C4-2B (cell line): Measurements from ENCODE around the gene OSBPL8.

Source experiments
- ZFX ChIP-seq: fragments of 450-650 bp; IDR thresholded peaks from 2 replicates; pipeline ENCODE4 v1.6.1; 2017
- TF ChIP-seq, protein P1 (sequence below): fragments of 450-650 bp; conservative IDR thresholded peaks from 2 replicates; pipeline ENCODE4 v1.5.1; 2017; ENCODE audit warnings: mild to moderate bottlenecking

GRCh38 chr12:76346798-76347420, 212.7 kb downstream of the OSBPL8 start:
- TF ChIP-seq, protein P1, sequence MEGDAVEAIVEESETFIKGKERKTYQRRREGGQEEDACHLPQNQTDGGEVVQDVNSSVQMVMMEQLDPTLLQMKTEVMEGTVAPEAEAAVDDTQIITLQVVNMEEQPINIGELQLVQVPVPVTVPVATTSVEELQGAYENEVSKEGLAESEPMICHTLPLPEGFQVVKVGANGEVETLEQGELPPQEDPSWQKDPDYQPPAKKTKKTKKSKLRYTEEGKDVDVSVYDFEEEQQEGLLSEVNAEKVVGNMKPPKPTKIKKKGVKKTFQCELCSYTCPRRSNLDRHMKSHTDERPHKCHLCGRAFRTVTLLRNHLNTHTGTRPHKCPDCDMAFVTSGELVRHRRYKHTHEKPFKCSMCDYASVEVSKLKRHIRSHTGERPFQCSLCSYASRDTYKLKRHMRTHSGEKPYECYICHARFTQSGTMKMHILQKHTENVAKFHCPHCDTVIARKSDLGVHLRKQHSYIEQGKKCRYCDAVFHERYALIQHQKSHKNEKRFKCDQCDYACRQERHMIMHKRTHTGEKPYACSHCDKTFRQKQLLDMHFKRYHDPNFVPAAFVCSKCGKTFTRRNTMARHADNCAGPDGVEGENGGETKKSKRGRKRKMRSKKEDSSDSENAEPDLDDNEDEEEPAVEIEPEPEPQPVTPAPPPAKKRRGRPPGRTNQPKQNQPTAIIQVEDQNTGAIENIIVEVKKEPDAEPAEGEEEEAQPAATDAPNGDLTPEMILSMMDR: no peak; the same call in 1 of the 2 replicates
- TF ChIP-seq ZFX: no peak
